Type B pancreatic cell (in vitro differentiated cells): Measurements from ENCODE around the gene KCNAB3. TPM values are rescaled to one million over a fixed set of nuclear protein-coding genes. Genes with fewer than 3 reads are reported as not detected.

Experiments
- DNase-seq: peaks from one replicate; pipeline ENCODE4 v3.0.0; 2021; ENCODE audit warnings: mixed read lengths; ENCODE audit not compliant: unreplicated experiment; ENCODE audit errors: extremely low spot score
- H3K27ac Mint-ChIP-seq: 2 replicates; pipeline ENCODE4 v1.8.0; 2021; ENCODE audit warnings: mild to moderate bottlenecking, mixed read lengths
- H3K27me3 Mint-ChIP-seq: 2 replicates; pipeline ENCODE4 v1.8.0; 2021; ENCODE audit warnings: mixed read lengths
- H3K36me3 Mint-ChIP-seq: 2 replicates; pipeline ENCODE4 v1.8.0; 2021; ENCODE audit warnings: mixed read lengths
- H3K4me1 Mint-ChIP-seq: one replicate; pipeline ENCODE4 v1.8.0; 2021; ENCODE audit warnings: mixed read lengths; ENCODE audit not compliant: unreplicated experiment
- H3K4me3 Mint-ChIP-seq: 2 replicates; pipeline ENCODE4 v1.8.0; 2021; ENCODE audit warnings: mild to moderate bottlenecking, mixed read lengths
- H3K9me3 Mint-ChIP-seq: 2 replicates; pipeline ENCODE4 v1.8.0; 2021; ENCODE audit warnings: mixed read lengths
- CTCF ChIP-seq: fragments of 200-600 bp; sonication (generic); conservative IDR thresholded peaks from 2 replicates; pipeline ENCODE4 v1.5.0; 2021; ENCODE audit warnings: antibody characterized with exemption, mild to moderate bottlenecking
- total RNA-seq: library from RNA; stranded (reverse); gene quantifications from 2 replicates; pipeline ENCODE4 v1.2.1, GENCODE V29; 2021; ENCODE audit warnings: low replicate concordance

KCNAB3 gene
- total RNA-seq, 1 donor from 2014 or later = 9.9 TPM

DNA sequence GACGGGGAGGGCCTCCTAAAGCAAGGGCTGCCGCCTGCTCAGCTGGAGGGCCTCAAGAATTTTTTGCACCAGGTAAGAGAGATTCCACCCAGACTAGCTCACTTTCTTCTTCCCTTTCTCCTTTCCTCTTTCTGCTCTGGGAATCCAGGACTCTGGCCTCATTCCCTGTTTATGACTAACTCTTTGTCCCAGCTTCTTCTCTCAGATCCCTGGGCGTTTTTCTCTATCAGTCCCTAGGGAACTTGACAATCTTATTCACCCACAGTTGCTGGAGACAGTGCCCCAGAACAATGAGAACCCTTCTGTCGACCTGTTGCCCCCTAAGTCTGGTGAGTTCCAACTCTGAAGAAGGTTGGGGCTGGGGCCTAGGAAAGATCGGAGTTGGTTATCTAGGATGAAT is 18.0 kb upstream of the KCNAB3 start:
- no peak for TF ChIP-seq CTCF
- Mint-ChIP-seq H3K9me3 (no peaks in the 10 kb centered on the region), H3K36me3 (peaks cover 30% of the 10 kb centered on the region), H3K4me1 (peaks cover 4% of the 10 kb centered on the region), H3K27ac (no peak overlapping the region), H3K27me3 (no peaks in the 10 kb centered on the region), H3K4me3 (no peak overlapping the region)
- DNase-seq = no peak

- no peak overlapping the region for H3K4me3 Mint-ChIP-seq
- DNase-seq = no peak
- TF ChIP-seq CTCF = no peak
- H3K27me3 Mint-ChIP-seq = no peaks in the 10 kb centered on the region
- H3K4me1 Mint-ChIP-seq = no peaks in the 10 kb centered on the region
- no peaks in the 10 kb centered on the region for H3K9me3 Mint-ChIP-seq
- H3K36me3 Mint-ChIP-seq = peaks cover 30% of the 10 kb centered on the region
- no peak overlapping the region for H3K27ac Mint-ChIP-seq
Observed at GRCh38 chr17:7946441-7946840, 16.8 kb upstream of the KCNAB3 start.

DNA sequence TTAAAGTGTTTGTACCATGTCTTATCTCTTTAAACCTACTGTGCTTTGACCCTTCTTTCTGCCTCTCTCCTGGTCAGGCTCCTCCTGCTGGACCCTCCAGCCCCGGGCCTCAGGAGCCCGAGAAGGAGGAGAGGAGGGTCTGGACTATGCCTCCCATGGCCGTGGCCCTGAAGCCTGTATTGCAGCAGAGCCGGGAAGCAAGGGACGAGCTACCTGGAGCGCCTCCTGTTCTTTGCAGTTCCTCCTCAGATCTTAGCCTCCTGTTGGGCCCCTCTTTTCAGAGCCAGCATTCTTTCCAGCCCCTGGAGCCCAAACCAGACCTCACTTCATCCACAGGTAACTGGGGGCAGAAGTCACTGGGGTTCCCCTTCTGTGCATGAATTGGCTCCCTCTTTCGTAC is 16.0 kb upstream of the KCNAB3 start:
- Mint-ChIP-seq H3K27ac (no peak overlapping the region), H3K4me3 (no peak overlapping the region), H3K9me3 (no peaks in the 10 kb centered on the region), H3K4me1 (no peaks in the 10 kb centered on the region), H3K27me3 (no peaks in the 10 kb centered on the region), H3K36me3 (peaks cover 33% of the 10 kb centered on the region)
- TF ChIP-seq CTCF = no peak
- DNase-seq = no peak

- no peak overlapping the region for H3K4me3 Mint-ChIP-seq
- H3K9me3 Mint-ChIP-seq = no peaks in the 10 kb centered on the region
- no peaks in the 10 kb centered on the region for H3K4me1 Mint-ChIP-seq
- no peaks in the 10 kb centered on the region for H3K27me3 Mint-ChIP-seq
- H3K27ac Mint-ChIP-seq = no peak overlapping the region
- TF ChIP-seq CTCF = no peak
- H3K36me3 Mint-ChIP-seq = peaks cover 33% of the 10 kb centered on the region
- no peak for DNase-seq
Observed at GRCh38 chr17:7944326-7944725, 14.7 kb upstream of the KCNAB3 start.

- H3K4me3 Mint-ChIP-seq = no peak overlapping the region
- no peak for DNase-seq
- H3K4me1 Mint-ChIP-seq = no peaks in the 10 kb centered on the region
- no peak for TF ChIP-seq CTCF
- H3K27ac Mint-ChIP-seq = no peak overlapping the region
- H3K9me3 Mint-ChIP-seq = no peaks in the 10 kb centered on the region
- no peaks in the 10 kb centered on the region for H3K27me3 Mint-ChIP-seq
- H3K36me3 Mint-ChIP-seq = peaks cover 29% of the 10 kb centered on the region
Observed at GRCh38 chr17:7943291-7943690, 13.6 kb upstream of the KCNAB3 start.

DNA sequence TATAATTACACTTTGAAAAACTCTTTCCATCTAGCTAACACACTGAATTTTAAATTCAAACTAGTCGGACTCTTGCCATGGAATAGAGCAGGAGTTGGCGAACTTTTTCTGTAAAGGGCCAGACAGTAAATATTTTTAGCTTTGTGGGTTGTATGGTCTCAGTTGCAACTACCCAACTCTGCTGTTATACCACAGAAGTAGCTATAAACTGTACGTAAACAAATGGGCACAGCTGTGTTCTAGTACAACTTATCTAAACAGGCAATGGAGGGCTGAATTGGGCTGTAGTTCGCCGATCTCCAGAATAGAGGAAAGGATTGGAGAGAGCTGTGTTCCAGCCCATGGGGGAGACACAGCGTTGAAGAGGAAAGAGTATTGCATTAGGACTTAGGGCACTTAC is 11.1 kb upstream of the KCNAB3 start:
- peaks cover 29% of the 10 kb centered on the region for H3K36me3 Mint-ChIP-seq
- no peak for DNase-seq
- no peaks in the 10 kb centered on the region for H3K27me3 Mint-ChIP-seq
- no peak overlapping the region for H3K27ac Mint-ChIP-seq
- no peak overlapping the region for H3K4me3 Mint-ChIP-seq
- no peaks in the 10 kb centered on the region for H3K9me3 Mint-ChIP-seq
- no peaks in the 10 kb centered on the region for H3K4me1 Mint-ChIP-seq
- TF ChIP-seq CTCF = no peak
